HEK293T (cell line): ENCODE data around the gene SNCAIP.

Source experiments
- CTCF ChIA-PET: fragments of 350-600 bp; formaldehyde crosslinking; extraction: SDS; loops from one replicate; lab custom pipeline; 2021; ENCODE audit warnings: antibody characterized with exemption, inconsistent platforms; lab: Yijun Ruan, JAX
- POLR2A ChIA-PET: fragments of 350-600 bp; formaldehyde crosslinking; extraction: SDS; loops from one replicate; lab custom pipeline; 2020; ENCODE audit warnings: antibody characterized with exemption, inconsistent platforms; lab: Yijun Ruan, JAX
- DNase-seq: peaks from one replicate; pipeline ENCODE4 v3.0.0; 2012; ENCODE audit warnings: mixed read lengths; ENCODE audit errors: extremely low spot score
- ARNT ChIP-seq: fragments of 450-650 bp; IDR thresholded peaks from 2 replicates; pipeline ENCODE4 v1.6.1; 2017; ENCODE audit warnings: mild to moderate bottlenecking
- BHLHE40 ChIP-seq: fragments of 450-650 bp; IDR thresholded peaks from 2 replicates; pipeline ENCODE4 v1.6.1; 2016; ENCODE audit warnings: mild to moderate bottlenecking, moderate library complexity, borderline replicate concordance
- CTBP1 ChIP-seq: fragments of 450-650 bp; IDR thresholded peaks from 2 replicates; pipeline ENCODE4 v1.6.1; 2016; ENCODE audit warnings: borderline replicate concordance
- ELF4 ChIP-seq: fragments of 450-650 bp; IDR thresholded peaks from 2 replicates; pipeline ENCODE4 v1.6.1; 2017; ENCODE audit warnings: antibody characterized with exemption
- FOXA1 ChIP-seq: fragments of 450-650 bp; IDR thresholded peaks from 2 replicates; pipeline ENCODE4 v1.6.1; 2016; ENCODE audit warnings: mild to moderate bottlenecking
- FOXK2 ChIP-seq: fragments of 450-650 bp; IDR thresholded peaks from 2 replicates; pipeline ENCODE4 v1.6.1; 2016; ENCODE audit warnings: mild to moderate bottlenecking
- FOXM1 ChIP-seq: fragments of 450-650 bp; IDR thresholded peaks from 2 replicates; pipeline ENCODE4 v1.6.1; 2017; ENCODE audit warnings: mild to moderate bottlenecking, borderline replicate concordance
- HDGF ChIP-seq: fragments of 450-650 bp; IDR thresholded peaks from 2 replicates; pipeline ENCODE4 v1.6.1; 2017; ENCODE audit warnings: antibody characterized with exemption, borderline replicate concordance
- L3MBTL2 ChIP-seq: fragments of 450-650 bp; conservative IDR thresholded peaks from 2 replicates; pipeline ENCODE4 v1.6.1; 2016; ENCODE audit warnings: mild to moderate bottlenecking
- LEF1 ChIP-seq: fragments of 450-650 bp; IDR thresholded peaks from 2 replicates; pipeline ENCODE4 v1.6.1; 2017; ENCODE audit warnings: mild to moderate bottlenecking, borderline replicate concordance
- NFRKB ChIP-seq: fragments of 450-650 bp; IDR thresholded peaks from 2 replicates; pipeline ENCODE4 v1.6.1; 2016; ENCODE audit warnings: mild to moderate bottlenecking, moderate library complexity
- PKNOX1 ChIP-seq: fragments of 450-650 bp; IDR thresholded peaks from 2 replicates; pipeline ENCODE4 v1.6.1; 2016
- SP1 ChIP-seq: fragments of 450-650 bp; IDR thresholded peaks from 2 replicates; pipeline ENCODE4 v1.6.1; 2017
- SUZ12 ChIP-seq: fragments of 450-650 bp; IDR thresholded peaks from 2 replicates; pipeline ENCODE4 v1.6.1; 2016; ENCODE audit warnings: mild to moderate bottlenecking
- TARDBP ChIP-seq: fragments of 450-650 bp; IDR thresholded peaks from 2 replicates; pipeline ENCODE4 v1.6.1; 2016
- ZNF384 ChIP-seq: fragments of 450-650 bp; IDR thresholded peaks from 2 replicates; pipeline ENCODE4 v1.6.1; 2016

The SNCAIP gene

DNA sequence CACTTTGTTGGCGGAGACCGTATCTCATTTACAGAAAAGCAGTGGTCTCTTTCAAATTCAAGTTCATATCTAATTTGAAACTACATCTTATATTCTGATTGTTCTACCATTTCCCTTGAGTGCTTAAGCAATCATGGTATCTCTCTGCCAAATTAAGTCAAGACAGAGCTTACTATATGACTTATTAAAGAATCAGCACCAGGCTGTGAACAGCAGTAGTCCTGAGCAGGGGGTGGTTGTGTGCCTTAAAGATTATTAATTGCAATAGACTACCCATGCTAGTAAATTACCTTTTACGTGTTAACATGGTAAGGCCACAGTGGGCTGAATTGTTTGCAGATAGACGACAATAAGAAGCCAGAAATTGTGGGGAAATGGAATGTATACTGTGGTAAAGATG is 21.5 kb downstream of the SNCAIP start:
- DNase-seq: no peak
- TF ChIP-seq ELF4: no peak
- TF ChIP-seq HDGF: no peak
- no peak for TF ChIP-seq CTBP1
- no peak for TF ChIP-seq LEF1
- TF ChIP-seq SP1: no peak
- no peak for TF ChIP-seq SUZ12
- no peak for TF ChIP-seq TARDBP
- no peak for TF ChIP-seq ZNF384
- no peak for TF ChIP-seq FOXM1
- no peak for TF ChIP-seq FOXA1
- TF ChIP-seq FOXK2: no peak
- no peak for TF ChIP-seq L3MBTL2
- no peak for TF ChIP-seq PKNOX1
- no peak for TF ChIP-seq BHLHE40
- no peak for TF ChIP-seq ARNT
- TF ChIP-seq NFRKB: no peak
- POLR2A ChIA-PET: interaction anchor here (1.1 kb wide), 1 partner anchor 11 kb away, joined by 3 read pairs; no protein-coding TSS in a partner anchor
- CTCF ChIA-PET: interaction anchor here (1.3 kb wide), 1 partner anchor 38 kb away, joined by 6 read pairs; no protein-coding TSS in a partner anchor

GRCh38 chr5:122339591-122339990 is 27.6 kb downstream of the SNCAIP start:
- CTCF ChIA-PET: no interaction called here

DNA sequence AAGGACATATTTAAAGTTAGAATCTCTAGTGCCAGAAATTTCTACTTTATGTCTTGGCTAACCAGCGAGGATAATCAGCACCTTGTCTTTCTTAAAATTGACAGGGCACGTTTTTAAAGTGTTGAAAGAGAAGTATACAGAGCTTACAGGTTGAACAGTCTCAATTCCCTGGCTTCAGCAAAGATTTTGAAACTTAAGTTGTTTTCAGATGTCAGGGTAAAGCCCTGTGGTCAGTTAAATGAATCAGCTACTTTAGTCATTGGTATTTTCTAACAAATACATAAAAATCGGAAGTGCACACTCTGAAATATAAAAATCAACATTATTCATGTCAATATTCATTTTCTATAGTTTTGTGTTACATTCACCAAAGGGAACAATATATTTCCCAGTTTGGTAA is 29.1 kb downstream of the SNCAIP start:
- CTCF ChIA-PET: no interaction called here
- TF ChIP-seq FOXM1 (no peak), TARDBP (no peak), FOXK2 (no peak), SUZ12 (no peak), ZNF384 (no peak)
- POLR2A ChIA-PET: no interaction called here
- no peak for DNase-seq

More at GRCh38 chr5:122339591-122339990, 27.6 kb downstream of the SNCAIP start:
- TF ChIP-seq ZNF384 (no peak), FOXM1 (no peak), HDGF (no peak), FOXA1 (no peak), ARNT (no peak), LEF1 (no peak), FOXK2 (no peak), NFRKB (no peak), SP1 (no peak), TARDBP (no peak), BHLHE40 (no peak), L3MBTL2 (no peak), CTBP1 (no peak), ELF4 (no peak), SUZ12 (no peak), PKNOX1 (no peak)
- POLR2A ChIA-PET: no interaction called here
- DNase-seq: no peak

- CTCF ChIA-PET: no interaction called here
These were observed 30.2 kb downstream of the SNCAIP start for GRCh38 chr5:122342256-122342655.

DNA sequence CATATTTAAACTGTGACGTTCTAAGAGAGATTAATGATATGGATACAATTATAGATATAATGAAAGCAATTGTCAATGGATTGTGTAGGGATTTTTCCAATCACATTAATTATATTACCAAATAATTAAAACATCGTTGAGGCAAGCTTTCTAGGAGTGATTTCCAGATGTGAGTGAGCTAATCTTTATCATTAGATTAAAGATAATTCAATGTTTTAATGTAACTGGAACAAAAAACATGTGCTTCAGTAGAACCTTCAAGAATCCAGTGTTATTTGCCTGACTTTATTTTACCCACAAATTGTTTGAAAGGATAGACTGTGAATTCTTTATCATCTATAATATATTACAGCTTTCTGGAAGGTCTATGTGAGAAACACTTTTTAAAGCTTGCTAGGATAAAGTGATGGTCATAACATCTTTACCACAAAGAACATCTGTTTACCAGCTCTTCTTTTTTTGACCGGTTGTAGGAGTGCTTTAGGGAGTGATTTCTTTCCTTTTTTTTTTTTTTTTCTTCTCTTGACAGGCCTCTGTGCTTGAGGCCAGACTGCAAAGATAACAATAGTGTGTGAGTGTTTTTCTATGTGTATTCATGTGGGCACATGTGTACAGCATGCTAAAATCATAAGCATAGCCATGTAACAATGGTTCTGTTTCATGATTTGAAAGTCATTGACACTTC is 35.0 kb downstream of the SNCAIP start:
- ChIA-PET CTCF (interaction anchor here (0.7 kb wide), 1 partner anchor 15 kb away, joined by 4 read pairs; no protein-coding TSS in a partner anchor), POLR2A (no interaction called here)
- DNase-seq: no peak
- TF ChIP-seq SUZ12 (no peak), NFRKB (no peak), HDGF (no peak)

More at GRCh38 chr5:122342256-122342655, 30.2 kb downstream of the SNCAIP start:
- no peak for TF ChIP-seq LEF1
- TF ChIP-seq L3MBTL2: no peak
- TF ChIP-seq ARNT: no peak
- no peak for TF ChIP-seq NFRKB
- TF ChIP-seq FOXK2: no peak
- TF ChIP-seq FOXA1: no peak
- TF ChIP-seq ELF4: no peak
- TF ChIP-seq PKNOX1: no peak
- no peak for TF ChIP-seq HDGF
- TF ChIP-seq SUZ12: no peak
- TF ChIP-seq ZNF384: no peak
- TF ChIP-seq TARDBP: no peak
- TF ChIP-seq CTBP1: no peak
- no peak for TF ChIP-seq FOXM1
- no peak for TF ChIP-seq BHLHE40
- POLR2A ChIA-PET: no interaction called here
- DNase-seq: no peak

DNA sequence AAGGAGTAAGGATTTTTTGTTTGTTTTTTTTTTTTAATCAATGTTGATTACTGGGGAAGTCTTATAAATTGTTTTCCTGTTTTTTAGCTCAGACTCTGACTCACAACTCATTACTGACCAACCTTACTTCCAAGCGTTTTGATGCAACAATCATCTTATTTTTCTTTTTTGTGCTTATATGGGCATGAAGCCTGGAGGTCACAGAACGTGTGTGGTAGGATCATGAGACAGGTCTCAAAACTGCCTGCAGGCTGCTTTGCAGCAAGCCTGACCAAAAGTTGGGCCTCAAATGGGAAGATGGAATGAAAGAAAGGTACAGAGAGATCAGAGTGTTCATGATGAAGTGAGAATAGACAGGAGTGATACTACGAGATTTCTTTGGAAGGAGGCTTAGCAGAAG is 38.5 kb downstream of the SNCAIP start:
- TF ChIP-seq ELF4: no peak
- no peak for TF ChIP-seq FOXA1
- TF ChIP-seq SP1: no peak
- no peak for TF ChIP-seq SUZ12
- TF ChIP-seq CTBP1: no peak
- TF ChIP-seq NFRKB: no peak
- no peak for TF ChIP-seq ZNF384
- no peak for TF ChIP-seq FOXK2
- no peak for TF ChIP-seq LEF1
- no peak for TF ChIP-seq ARNT
- no peak for TF ChIP-seq L3MBTL2
- TF ChIP-seq HDGF: no peak
- TF ChIP-seq PKNOX1: no peak
- no peak for TF ChIP-seq TARDBP
- TF ChIP-seq BHLHE40: no peak
- no peak for TF ChIP-seq FOXM1
- ChIA-PET POLR2A (no interaction called here), CTCF (no interaction called here)
- no peak for DNase-seq
